ENCODE measurements around the gene TFB1M. TPM values are rescaled to one million over a fixed set of nuclear protein-coding genes. Genes with fewer than 3 reads are reported as not detected.
A peak's percentile ranks its signal among the peaks of the same experiment; 100 is the strongest.

The TFB1M gene
- total and polyA plus RNA-seq, 4 donors, result 13.6 to 20.8 (median 18.7) TPM

DNA sequence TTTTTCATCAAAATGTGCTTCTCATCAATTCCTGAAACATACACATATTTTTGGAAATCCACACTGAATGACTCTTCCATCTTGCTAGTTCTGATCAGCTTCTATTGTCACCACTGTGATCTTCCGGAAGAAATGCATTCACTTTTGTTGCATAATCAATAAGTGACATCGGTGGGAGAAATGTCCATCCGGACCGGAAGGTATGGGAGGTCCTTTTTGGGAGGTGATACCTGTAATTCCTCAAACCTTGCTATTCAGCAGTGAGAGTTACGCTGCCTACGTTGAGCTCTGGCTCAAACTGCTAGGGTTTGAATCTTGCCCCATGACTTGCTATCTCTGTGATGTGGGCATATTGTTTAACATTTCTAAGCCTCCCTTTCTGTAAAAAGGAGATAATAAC, 16.6 kb upstream of the TFB1M start:
- Histone ChIP-seq H3K4me1 (ENCODE audit: control insufficient read depth, insufficient read depth, low read length) (no peaks in the 10 kb centered on the region), H3K4me3 (ENCODE audit: low read depth, low read length) (no peak overlapping the region), H3K27me3 (ENCODE audit: control insufficient read depth, insufficient read depth, low read length) (no peaks in the 10 kb centered on the region), H3K9me3 (ENCODE audit: control insufficient read depth, insufficient read depth, low read length) (no peaks in the 10 kb centered on the region), H3K27ac (ENCODE audit: low read depth, low read length) (no peak overlapping the region), H3K36me3 (ENCODE audit: control insufficient read depth, insufficient read depth, low read length) (no peaks in the 10 kb centered on the region)
- DNase-seq (ENCODE audit: low read depth in 4 of 6, low spot score in 6 of 6), result no peak
- 94% methylated on average over 4 of the region's 6 CpGs for WGBS (ENCODE audit: insufficient coverage)

DNA sequence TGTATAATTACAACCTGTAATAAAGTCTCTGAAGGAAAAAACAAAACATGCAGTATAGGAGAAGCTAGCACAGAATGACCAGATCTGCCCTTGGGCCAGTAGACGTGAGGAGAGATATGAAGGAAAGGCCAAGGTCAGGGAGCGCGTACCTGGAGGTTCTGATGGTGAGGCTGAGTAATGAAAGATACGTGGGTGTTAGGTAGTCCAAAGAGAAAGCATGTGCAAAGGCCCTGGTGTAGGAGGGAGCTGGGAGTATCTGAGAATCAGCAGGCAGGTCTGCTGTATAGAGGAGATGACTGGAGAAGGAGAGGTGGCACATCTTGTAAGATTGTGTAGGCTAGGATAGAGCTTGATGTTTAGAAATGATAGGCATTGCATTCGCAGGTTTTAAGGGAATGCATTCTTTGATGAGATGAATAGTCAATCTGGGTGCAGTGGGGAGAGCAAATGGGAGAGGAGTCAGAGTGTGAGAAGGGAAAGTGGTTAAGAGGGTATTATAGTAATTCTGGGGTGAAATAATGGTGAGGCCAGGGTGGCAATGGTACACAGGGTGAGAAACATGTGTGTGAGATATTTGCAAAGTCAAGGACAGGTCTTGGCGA, 15.9 kb upstream of the TFB1M start:
- no peak for DNase-seq (ENCODE audit: low read depth in 4 of 6, low spot score in 6 of 6)
- Histone ChIP-seq H3K9me3 (ENCODE audit: control insufficient read depth, insufficient read depth, low read length) (no peaks in the 10 kb centered on the region), H3K4me3 (ENCODE audit: low read depth, low read length) (no peak overlapping the region), H3K27me3 (ENCODE audit: control insufficient read depth, insufficient read depth, low read length) (no peaks in the 10 kb centered on the region), H3K27ac (ENCODE audit: low read depth, low read length) (no peak overlapping the region), H3K4me1 (ENCODE audit: control insufficient read depth, insufficient read depth, low read length) (no peaks in the 10 kb centered on the region), H3K36me3 (ENCODE audit: control insufficient read depth, insufficient read depth, low read length) (no peaks in the 10 kb centered on the region)
- WGBS (ENCODE audit: insufficient coverage), result 93% methylated on average over 6 of the region's 6 CpGs

DNA sequence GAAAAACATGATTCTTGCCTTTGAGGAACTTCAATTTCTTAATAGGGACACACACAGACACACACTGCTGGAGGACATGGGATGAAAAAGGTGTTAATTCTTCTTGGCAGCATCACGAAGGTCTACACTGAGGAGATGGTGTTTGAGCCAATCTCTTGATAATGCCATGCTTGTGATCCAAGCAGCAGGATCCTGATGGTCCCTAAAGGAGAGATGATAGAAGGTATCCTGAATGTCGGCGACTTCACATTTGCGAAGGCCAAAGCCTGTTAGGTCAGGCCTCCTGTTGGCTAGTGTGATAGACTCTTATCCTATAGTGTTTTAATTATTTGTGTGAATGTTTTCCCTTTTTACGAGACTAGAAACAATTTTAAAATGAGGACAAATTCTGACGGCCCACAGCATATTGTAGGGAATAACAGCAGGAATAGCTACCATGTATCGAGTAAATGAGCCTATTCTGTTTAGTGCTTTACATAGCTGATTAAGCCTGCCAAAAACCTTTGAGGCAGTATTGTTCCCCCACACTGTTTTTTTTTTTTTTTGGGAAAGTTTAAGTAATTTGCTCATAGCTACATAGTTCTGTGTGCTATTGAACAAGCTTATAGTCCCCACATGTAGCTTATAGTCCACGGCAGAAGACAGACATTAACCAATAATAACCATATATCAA, 15.3 kb upstream of the TFB1M start:
- H3K27ac ChIP-seq (ENCODE audit: low read depth, low read length), result no peak overlapping the region
- H3K36me3 ChIP-seq (ENCODE audit: control insufficient read depth, insufficient read depth, low read length), result no peaks in the 10 kb centered on the region
- H3K27me3 ChIP-seq (ENCODE audit: control insufficient read depth, insufficient read depth, low read length), result no peaks in the 10 kb centered on the region
- no peak for DNase-seq (ENCODE audit: low read depth in 4 of 6, low spot score in 6 of 6)
- H3K4me3 ChIP-seq (ENCODE audit: low read depth, low read length), result no peak overlapping the region
- H3K9me3 ChIP-seq (ENCODE audit: control insufficient read depth, insufficient read depth, low read length), result no peaks in the 10 kb centered on the region
- 73% methylated on average over 1 of the region's 8 CpGs for WGBS (ENCODE audit: insufficient coverage)
- H3K4me1 ChIP-seq (ENCODE audit: control insufficient read depth, insufficient read depth, low read length), result no peaks in the 10 kb centered on the region

DNA sequence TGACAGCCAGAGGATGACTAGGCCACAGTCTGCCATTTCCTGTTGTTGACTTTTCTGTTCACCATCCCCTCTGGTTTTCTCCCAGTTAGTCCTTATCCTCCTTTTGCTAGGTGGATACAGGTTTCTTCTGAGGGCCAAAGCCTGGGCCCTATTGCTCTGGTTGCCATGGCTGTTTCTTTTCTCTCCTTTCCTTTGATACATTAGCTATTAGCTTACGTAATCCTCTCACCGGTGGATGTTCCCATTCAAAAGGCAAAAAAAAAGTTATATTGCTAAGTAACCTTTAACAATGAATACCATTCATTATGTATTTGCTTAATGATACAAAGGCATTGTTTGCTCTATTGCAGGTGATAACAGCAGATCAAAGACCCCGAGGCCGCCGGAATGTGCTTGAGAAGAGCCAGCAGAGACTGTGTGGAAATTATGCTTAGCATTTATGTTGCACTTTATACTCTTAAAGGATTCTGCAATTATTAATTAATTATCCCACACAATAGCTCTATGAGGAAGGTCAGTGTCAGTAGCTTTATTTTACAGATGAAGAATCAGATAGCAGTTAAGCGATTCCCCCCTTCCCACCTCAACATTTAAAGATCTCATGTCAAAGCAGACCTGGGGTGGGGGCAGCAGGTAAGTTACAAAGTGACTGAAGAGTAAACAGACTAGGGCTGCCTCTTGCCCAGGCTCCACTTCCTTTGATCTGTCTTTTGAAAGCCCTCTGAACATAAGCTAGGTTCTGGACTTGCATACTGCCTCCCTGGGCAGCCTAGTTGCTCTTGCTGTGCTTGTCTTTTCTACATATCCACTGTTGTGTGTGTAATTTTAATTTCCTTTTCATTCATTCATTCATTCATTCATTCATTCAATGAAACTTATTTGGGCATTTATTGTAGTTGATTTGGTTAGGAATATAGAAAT, 14.5 kb upstream of the TFB1M start:
- no peak for DNase-seq (ENCODE audit: low read depth in 4 of 6, low spot score in 6 of 6)
- H3K4me1 ChIP-seq (ENCODE audit: control insufficient read depth, insufficient read depth, low read length), result no peaks in the 10 kb centered on the region

DNA sequence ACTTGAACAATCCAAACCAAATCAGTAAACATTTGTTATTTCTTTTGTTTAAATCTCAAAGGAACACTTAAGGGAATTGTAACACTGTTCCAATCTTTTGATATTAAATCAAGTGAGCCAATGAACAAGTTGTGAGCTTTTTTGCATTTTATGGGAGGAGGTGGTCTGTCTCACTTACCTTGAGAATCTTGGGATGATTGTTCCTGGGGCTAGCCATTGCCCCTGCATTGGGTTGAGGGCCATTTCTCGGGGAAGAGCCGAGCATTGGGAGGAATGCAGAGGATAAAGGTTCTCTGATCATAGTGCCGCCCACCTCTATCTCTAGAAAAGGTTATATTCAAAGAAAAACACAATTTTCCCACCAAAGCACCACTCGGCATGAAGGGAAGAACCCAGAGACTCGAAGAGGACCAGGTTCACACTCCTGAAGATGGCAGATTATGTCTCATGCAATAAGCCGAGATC, 13.8 kb upstream of the TFB1M start:
- Histone ChIP-seq H3K27me3 (ENCODE audit: control insufficient read depth, insufficient read depth, low read length) (no peaks in the 10 kb centered on the region), H3K4me1 (ENCODE audit: control insufficient read depth, insufficient read depth, low read length) (no peaks in the 10 kb centered on the region), H3K27ac (ENCODE audit: low read depth, low read length) (no peak overlapping the region), H3K36me3 (ENCODE audit: control insufficient read depth, insufficient read depth, low read length) (no peaks in the 10 kb centered on the region), H3K4me3 (ENCODE audit: low read depth, low read length) (no peak overlapping the region), H3K9me3 (ENCODE audit: control insufficient read depth, insufficient read depth, low read length) (no peaks in the 10 kb centered on the region)
- no peak for DNase-seq (ENCODE audit: low read depth in 4 of 6, low spot score in 6 of 6)
- WGBS (ENCODE audit: insufficient coverage), result 94% methylated on average over 3 of the region's 6 CpGs

More for the DNA sequence above, 14.5 kb upstream of the TFB1M start:
- Histone ChIP-seq H3K36me3 (ENCODE audit: control insufficient read depth, insufficient read depth, low read length) (no peaks in the 10 kb centered on the region), H3K4me3 (ENCODE audit: low read depth, low read length) (no peak overlapping the region), H3K27me3 (ENCODE audit: control insufficient read depth, insufficient read depth, low read length) (no peaks in the 10 kb centered on the region), H3K27ac (ENCODE audit: low read depth, low read length) (no peak overlapping the region), H3K9me3 (ENCODE audit: control insufficient read depth, insufficient read depth, low read length) (no peaks in the 10 kb centered on the region)
- no CpG with 5 or more reads among the region's 6 CpGs for WGBS (ENCODE audit: insufficient coverage)

DNA sequence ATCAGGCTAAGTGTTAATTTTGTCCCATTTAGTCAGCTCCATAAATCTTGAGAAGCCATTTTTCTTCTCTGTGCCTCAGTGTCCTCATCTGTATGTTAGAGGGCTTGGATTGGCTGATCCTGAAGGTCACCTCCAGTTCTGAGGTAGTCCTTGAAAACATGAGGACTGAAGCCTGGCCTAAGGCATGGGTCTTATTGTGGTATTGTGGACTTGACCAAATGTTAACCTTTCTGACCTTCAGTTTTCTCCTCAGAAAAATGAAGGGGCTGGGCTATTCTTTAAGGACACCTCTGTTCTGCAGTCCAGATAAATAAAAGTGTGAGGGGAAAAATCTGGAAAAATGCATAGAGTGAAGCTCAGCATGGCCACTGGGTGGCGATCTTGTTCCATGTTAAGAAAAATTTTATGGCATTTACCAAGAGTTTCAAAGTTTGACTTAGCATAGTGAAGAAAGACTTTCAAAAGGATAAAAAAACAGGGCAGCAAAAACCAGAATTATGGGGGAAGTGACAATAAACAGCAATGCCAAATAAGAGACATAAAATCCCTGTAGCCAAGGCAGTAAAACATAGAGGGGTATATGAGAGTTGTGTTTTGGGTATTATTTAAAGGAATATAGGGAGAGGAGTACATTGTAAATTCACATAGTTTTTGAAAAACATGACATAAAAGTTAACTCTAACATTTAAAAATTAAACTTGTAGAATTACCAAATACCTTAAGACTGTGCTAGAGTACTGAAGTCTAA, 13.2 kb upstream of the TFB1M start:
- H3K4me3 ChIP-seq (ENCODE audit: low read depth, low read length), result no peak overlapping the region
- no peaks in the 10 kb centered on the region for H3K27me3 ChIP-seq (ENCODE audit: control insufficient read depth, insufficient read depth, low read length)
- H3K27ac ChIP-seq (ENCODE audit: low read depth, low read length), result no peak overlapping the region
- H3K4me1 ChIP-seq (ENCODE audit: control insufficient read depth, insufficient read depth, low read length), result no peaks in the 10 kb centered on the region
- H3K36me3 ChIP-seq (ENCODE audit: control insufficient read depth, insufficient read depth, low read length), result no peaks in the 10 kb centered on the region
- H3K9me3 ChIP-seq (ENCODE audit: control insufficient read depth, insufficient read depth, low read length), result no peaks in the 10 kb centered on the region
- WGBS (ENCODE audit: insufficient coverage), result 0% methylated on average over 1 of the region's 1 CpG
- DNase-seq (ENCODE audit: low read depth in 4 of 6, low spot score in 6 of 6), result peak; percentile 43 to 93 (median 65)

DNA sequence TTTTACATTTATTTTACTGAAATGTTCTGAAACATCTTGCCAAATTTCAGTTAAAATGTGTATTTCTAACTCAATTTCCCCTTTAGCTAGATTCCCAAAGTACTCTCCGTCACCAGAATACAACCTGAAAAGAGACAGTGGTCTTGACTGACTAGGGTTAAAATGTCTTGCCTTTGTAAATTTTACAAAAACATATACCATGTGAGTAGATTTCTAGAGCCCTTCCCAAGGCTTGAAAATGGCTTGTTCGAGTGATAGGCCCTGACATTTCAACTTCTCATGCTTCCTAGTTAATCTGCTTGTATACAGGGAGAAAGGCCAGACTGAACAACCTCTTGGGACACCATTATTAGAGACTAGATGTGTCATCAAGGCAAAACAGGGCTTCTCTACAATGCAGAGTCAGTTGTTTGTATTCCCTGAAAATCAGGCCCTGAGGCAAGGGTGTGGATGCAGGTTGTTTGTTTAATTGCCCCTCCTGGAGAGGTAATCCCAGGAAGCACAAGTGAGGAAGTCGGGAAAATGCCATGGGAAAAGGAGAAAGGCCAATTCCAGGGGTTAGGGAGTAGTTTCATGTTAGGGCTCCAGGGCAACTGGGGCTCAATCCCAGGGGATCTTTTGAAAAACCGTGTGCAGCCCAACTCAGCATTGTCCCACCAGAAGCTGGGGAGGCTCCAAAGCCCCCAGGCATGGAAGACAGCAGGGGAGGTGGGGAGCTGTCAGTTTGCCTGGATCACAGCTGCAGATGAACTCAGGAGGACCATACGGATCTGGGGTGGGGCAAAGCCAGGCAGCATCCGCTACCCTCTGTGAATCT, 11.6 kb upstream of the TFB1M start:
- no peaks in the 10 kb centered on the region for H3K36me3 ChIP-seq (ENCODE audit: control insufficient read depth, insufficient read depth, low read length)
- H3K27ac ChIP-seq (ENCODE audit: low read depth, low read length), result no peak overlapping the region
- no peaks in the 10 kb centered on the region for H3K9me3 ChIP-seq (ENCODE audit: control insufficient read depth, insufficient read depth, low read length)
- 71% methylated on average over 4 of the region's 6 CpGs for WGBS (ENCODE audit: insufficient coverage)
- no peaks in the 10 kb centered on the region for H3K4me1 ChIP-seq (ENCODE audit: control insufficient read depth, insufficient read depth, low read length)
- no peak overlapping the region for H3K4me3 ChIP-seq (ENCODE audit: low read depth, low read length)
- H3K27me3 ChIP-seq (ENCODE audit: control insufficient read depth, insufficient read depth, low read length), result no peaks in the 10 kb centered on the region
- no peak for DNase-seq (ENCODE audit: low read depth in 4 of 6, low spot score in 6 of 6)

DNA sequence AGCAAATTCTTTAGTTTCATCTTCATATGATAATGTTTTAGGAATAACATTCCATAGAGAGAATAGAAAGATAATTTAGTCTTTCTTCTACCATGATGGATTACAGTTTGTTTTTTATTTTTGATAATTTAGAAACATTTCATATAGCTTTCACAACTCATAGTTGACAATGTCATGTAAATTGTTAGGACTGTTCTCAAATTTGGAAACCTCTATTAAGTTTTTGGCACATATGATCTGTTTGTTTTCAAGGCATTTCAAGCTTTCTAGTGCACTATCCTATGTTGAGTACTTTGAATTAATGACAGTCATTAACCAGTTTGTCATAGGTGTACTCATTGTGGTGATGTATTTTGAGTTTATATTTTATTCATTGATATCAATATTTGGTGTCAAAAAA, 10.7 kb upstream of the TFB1M start:
- no peaks in the 10 kb centered on the region for H3K27me3 ChIP-seq (ENCODE audit: control insufficient read depth, insufficient read depth, low read length)
- H3K36me3 ChIP-seq (ENCODE audit: control insufficient read depth, insufficient read depth, low read length), result no peaks in the 10 kb centered on the region
- H3K27ac ChIP-seq (ENCODE audit: low read depth, low read length), result no peak overlapping the region
- H3K4me3 ChIP-seq (ENCODE audit: low read depth, low read length), result no peak overlapping the region
- no peak for DNase-seq (ENCODE audit: low read depth in 4 of 6, low spot score in 6 of 6)
- no peaks in the 10 kb centered on the region for H3K9me3 ChIP-seq (ENCODE audit: control insufficient read depth, insufficient read depth, low read length)
- H3K4me1 ChIP-seq (ENCODE audit: control insufficient read depth, insufficient read depth, low read length), result no peaks in the 10 kb centered on the region

DNA sequence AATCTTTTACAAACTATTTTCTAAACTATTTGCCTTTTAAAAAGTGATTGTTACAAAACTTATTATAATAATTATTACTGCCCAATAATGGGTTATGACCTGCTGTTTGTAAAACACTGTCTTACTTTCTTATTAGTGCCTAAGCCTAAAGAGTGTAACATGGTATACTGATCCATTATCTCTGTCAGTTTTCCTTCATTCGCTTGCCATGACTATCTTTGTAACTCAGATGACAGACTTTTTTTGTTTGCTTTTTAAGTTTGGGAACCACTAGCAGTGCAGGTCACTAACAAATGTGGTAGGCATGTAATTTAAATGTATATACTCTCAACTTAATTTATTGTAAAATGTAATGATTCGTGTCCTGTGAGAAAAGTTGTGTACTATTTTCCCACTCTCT, 9.9 kb upstream of the TFB1M start:
- no peaks in the 10 kb centered on the region for H3K27me3 ChIP-seq (ENCODE audit: control insufficient read depth, insufficient read depth, low read length)

More for the DNA sequence above, 9.9 kb upstream of the TFB1M start:
- H3K4me1 ChIP-seq (ENCODE audit: control insufficient read depth, insufficient read depth, low read length), result no peaks in the 10 kb centered on the region
- no peaks in the 10 kb centered on the region for H3K9me3 ChIP-seq (ENCODE audit: control insufficient read depth, insufficient read depth, low read length)
- no CpG with 5 or more reads among the region's 2 CpGs for WGBS (ENCODE audit: insufficient coverage)
- H3K36me3 ChIP-seq (ENCODE audit: control insufficient read depth, insufficient read depth, low read length), result no peaks in the 10 kb centered on the region
- no peak overlapping the region for H3K27ac ChIP-seq (ENCODE audit: low read depth, low read length)
- H3K4me3 ChIP-seq (ENCODE audit: low read depth, low read length), result no peak overlapping the region
- no peak for DNase-seq (ENCODE audit: low read depth in 4 of 6, low spot score in 6 of 6)

All from spinal cord (tissue), 10 donors.